ENCODE data around the gene SULT4A1. TPM values are rescaled to one million over a fixed set of nuclear protein-coding genes. Genes with fewer than 3 reads are reported as not detected.
A peak's percentile ranks its signal among the peaks of the same experiment; 100 is the strongest.

The SULT4A1 gene
- total and polyA plus RNA-seq, 10 of the 15 experiments (the other 5 are each of a cell fraction or from before 2014, with no cell fraction given) = not detected

- TF ChIP-seq PRDM15 (CRISPR knock-in tag; IDR thresholded peaks at IDR 0.05) (no peak), BCL3 (IDR thresholded peaks at IDR 0.05; ENCODE audit: borderline replicate concordance, insufficient read depth, low read depth, low read length, poor library complexity, severe bottlenecking) (no peak), USF2 (IDR thresholded peaks at IDR 0.05; ENCODE audit: borderline replicate concordance, low read depth, low read length) (no peak), LARP7 (IDR thresholded peaks at IDR 0.05) (peak; percentile 88), CEBPB (IDR thresholded peaks at IDR 0.05; ENCODE audit: borderline replicate concordance in 1 of 2, low read depth in 2 of 2, low read length in 2 of 2) (no peak), PAX8 (IDR thresholded peaks at IDR 0.05) (no peak), RFX5 (IDR thresholded peaks at IDR 0.05; ENCODE audit: low read depth, low read length) (0 out of 2 replicates have a peak, but pooled peaks have one; percentile 29), RBBP5 (conservative IDR thresholded peaks at IDR 0.05) (no peak), MEF2B (IDR thresholded peaks at IDR 0.05; ENCODE audit: partially characterized antibody, poor library complexity, severe bottlenecking) (peak; percentile 96), DPF2 (IDR thresholded peaks at IDR 0.05) (peak; percentile 76; the same call in 1 of the 2 replicates), SIX5 (IDR thresholded peaks at IDR 0.05; ENCODE audit: low read depth, low read length, severe bottlenecking) (peak; percentile 42), NR2C2 (IDR thresholded peaks at IDR 0.05; ENCODE audit: borderline replicate concordance, control insufficient read depth, insufficient read length, low read depth) (no peak), BACH1 (IDR thresholded peaks at IDR 0.05; ENCODE audit: borderline replicate concordance) (peak; percentile 24; the same call in 1 of the 2 replicates), ELK1 (IDR thresholded peaks at IDR 0.05; ENCODE audit: low read depth, low read length) (peak; percentile 75), EZH2 (IDR thresholded peaks at IDR 0.05; ENCODE audit: borderline replicate concordance, control insufficient read depth, low read depth, low read length) (no peak), NR2F1 (conservative IDR thresholded peaks at IDR 0.05) (peak; percentile 79), EED (IDR thresholded peaks at IDR 0.05; ENCODE audit: low read depth) (peak; percentile 64; the same call in 1 of the 2 replicates), SPI1 (IDR thresholded peaks at IDR 0.05; ENCODE audit: borderline replicate concordance, insufficient read depth, low read depth, low read length) (no peak), PBX3 (IDR thresholded peaks at IDR 0.05; ENCODE audit: insufficient replicate concordance, low read depth, low read length) (no peak), SIN3A (IDR thresholded peaks at IDR 0.05; ENCODE audit: low read depth, low read length) (peak; percentile 98), MEF2A (IDR thresholded peaks at IDR 0.05; ENCODE audit: insufficient read depth, low read depth, low read length) (no peak)
Measured at GRCh38 chr22:43812149-43812842, 50.0 kb downstream of the SULT4A1 start, which contains the start of gene EFCAB6 (continued).

All from GM12878 (cell line).